IMR-90 (cell line): ENCODE data around the gene VEGFC. TPM values are rescaled to one million over a fixed set of nuclear protein-coding genes. Genes with fewer than 3 reads are reported as not detected.

Source experiments
- ATAC-seq: fragments of 200-7000 bp; cut with Tn5 transposase; 2 replicates; pipeline ENCODE4 v1.9.1; 2020; ENCODE audit warnings: low read depth, mild to moderate bottlenecking, moderate library complexity
- BruUV-seq: library from RNA; stranded (reverse); fragments of 400-500 nt; replicated peaks from 2 replicates; lab custom pipeline; 2021; lab: Mats Ljungman, UMichigan
- CTCF ChIA-PET: fragments of 300-600 bp; formaldehyde crosslinking; extraction: SDS; loops from one replicate; lab custom pipeline; 2021; ENCODE audit warnings: antibody characterized with exemption; lab: Yijun Ruan, JAX
- POLR2A ChIA-PET: fragments of 300-600 bp; sonication (Branson Sonifier 250); formaldehyde crosslinking; loops from one replicate; lab custom pipeline; 2022; ENCODE audit warnings: antibody characterized with exemption; ENCODE audit not compliant: unreplicated experiment; lab: Charles Lee
- DNase-seq: peaks from one replicate; pipeline ENCODE4 v3.0.0; 2013
- H2AFZ ChIP-seq: replicated peaks from 2 replicates; pipeline ENCODE3; 2013; ENCODE audit warnings: low read length, mild to moderate bottlenecking; ENCODE audit not compliant: poor library complexity
- H2AK5ac ChIP-seq: 2 replicates; pipeline ENCODE4 v1.6.1; 2013; ENCODE audit warnings: low read depth, low read length, inconsistent platforms
- H2AK9ac ChIP-seq: replicated peaks from 2 replicates; pipeline ENCODE3; 2013; ENCODE audit warnings: mild to moderate bottlenecking, low read depth, low read length, moderate library complexity; ENCODE audit not compliant: poor library complexity
- H2BK120ac ChIP-seq: 2 replicates; pipeline ENCODE4 v1.6.1; 2013; ENCODE audit warnings: low read depth, low read length, inconsistent platforms
- H2BK15ac ChIP-seq: 3 replicates; pipeline ENCODE4 v1.6.1; 2013; ENCODE audit warnings: low read depth, low read length, inconsistent platforms
- H2BK20ac ChIP-seq: 2 replicates; pipeline ENCODE4 v1.6.1; 2013; ENCODE audit warnings: low read depth, mild to moderate bottlenecking, inconsistent platforms, low read length, moderate library complexity
- H2BK5ac ChIP-seq: 2 replicates; pipeline ENCODE4 v1.6.1; 2013; ENCODE audit warnings: mild to moderate bottlenecking, low read depth, low read length, inconsistent platforms; ENCODE audit not compliant: poor library complexity, severe bottlenecking
- H3K14ac ChIP-seq: replicated peaks from 2 replicates; pipeline ENCODE4 v1.6.1; 2013; ENCODE audit warnings: low read depth, low read length, inconsistent platforms
- H3K18ac ChIP-seq: 2 replicates; pipeline ENCODE4 v1.6.1; 2013; ENCODE audit warnings: low read depth, low read length, control low read depth
- H3K23ac ChIP-seq: 2 replicates; pipeline ENCODE4 v1.6.1; 2013; ENCODE audit warnings: low read depth, low read length, inconsistent platforms
- H3K27ac ChIP-seq: 2 replicates; pipeline ENCODE4 v1.5.1; 2013; ENCODE audit warnings: mild to moderate bottlenecking, control low read depth, low read length; ENCODE audit not compliant: insufficient read depth
- H3K27me3 ChIP-seq: 2 replicates; pipeline ENCODE4 v1.6.1; 2013; ENCODE audit warnings: low read length; ENCODE audit not compliant: control insufficient read depth, insufficient read depth
- H3K36me3 ChIP-seq: 2 replicates; pipeline ENCODE4 v1.6.1; 2013; ENCODE audit warnings: low read length, mixed read lengths; ENCODE audit not compliant: control insufficient read depth, insufficient read depth
- H3K4ac ChIP-seq: 2 replicates; pipeline ENCODE4 v1.6.1; 2013; ENCODE audit warnings: low read depth, low read length, inconsistent platforms
- H3K4me1 ChIP-seq: 2 replicates; pipeline ENCODE4 v1.6.1; 2013; ENCODE audit warnings: low read length, mixed read lengths; ENCODE audit not compliant: control insufficient read depth, insufficient read depth
- H3K4me2 ChIP-seq: 2 replicates; pipeline ENCODE4 v1.6.1; 2013; ENCODE audit warnings: low read depth, mild to moderate bottlenecking, control low read depth, low read length, moderate library complexity
- H3K4me3 ChIP-seq: 2 replicates; pipeline ENCODE4 v1.5.1; 2013; ENCODE audit warnings: low read depth, mild to moderate bottlenecking, control low read depth, low read length, moderate library complexity; ENCODE audit not compliant: insufficient read depth
- H3K56ac ChIP-seq: 2 replicates; pipeline ENCODE4 v1.6.1; 2013; ENCODE audit warnings: low read length, inconsistent platforms; ENCODE audit not compliant: insufficient read depth; ENCODE audit errors: extremely low read depth
- H3K79me1 ChIP-seq, 2 experiments: 2 replicates each; pipeline ENCODE4 v1.6.1; 2013; ENCODE audit warnings: low read length in 2 of 2, inconsistent platforms in 1 of 2, low read depth in 1 of 2
- H3K9ac ChIP-seq: 2 replicates; pipeline ENCODE4 v1.6.1; 2013; ENCODE audit warnings: low read depth, low read length, control low read depth
- H3K9me1 ChIP-seq: 2 replicates; pipeline ENCODE4 v1.6.1; 2013; ENCODE audit warnings: low read length, inconsistent platforms; ENCODE audit not compliant: insufficient read depth
- H3K9me3 ChIP-seq: 2 replicates; pipeline ENCODE4 v1.6.1; 2013; ENCODE audit warnings: low read length; ENCODE audit not compliant: control insufficient read depth, insufficient read depth
- H4K20me1 ChIP-seq: 2 replicates; pipeline ENCODE4 v1.6.1; 2013; ENCODE audit warnings: low read length, inconsistent platforms; ENCODE audit not compliant: insufficient read depth
- H4K5ac ChIP-seq: 2 replicates; pipeline ENCODE4 v1.6.1; 2013; ENCODE audit warnings: mild to moderate bottlenecking, low read depth, low read length, control low read depth
- H4K8ac ChIP-seq, 2 experiments: 2 replicates each; pipeline ENCODE4 v1.6.1; 2013; ENCODE audit warnings: low read depth in 2 of 2, low read length in 2 of 2, control low read depth in 1 of 2, inconsistent platforms in 1 of 2
- H4K91ac ChIP-seq: 2 replicates; pipeline ENCODE4 v1.6.1; 2013; ENCODE audit warnings: low read depth, low read length, inconsistent platforms; ENCODE audit not compliant: insufficient read depth
- BHLHE40 ChIP-seq: fragments of 150-350 bp; IDR thresholded peaks from 2 replicates; pipeline ENCODE4 v1.6.1; 2016; ENCODE audit warnings: mild to moderate bottlenecking, low read depth, low read length
- CHD1 ChIP-seq: IDR thresholded peaks from 2 replicates; pipeline ENCODE4 v1.6.1; 2012; ENCODE audit warnings: low read depth, low read length, improper control_type of control experiment
- POLR2A ChIP-seq: IDR thresholded peaks from 2 replicates; pipeline ENCODE4 v1.6.1; 2012; ENCODE audit warnings: mild to moderate bottlenecking, low read depth, low read length
- WGBS, 2 experiments: methylation state at CpG; one replicate each; pipeline versions ENCODE4 v1.1.5 to v1.1.7; 2013; ENCODE audit warnings: missing lambda C conversion rate in 2 of 2; ENCODE audit not compliant: insufficient read length in 1 of 2; ENCODE audit errors: extremely low coverage in 2 of 2; 5-methylcytosine and 5-hydroxymethylcytosine counted together
- dilution Hi-C: fragments of 300-500 bp; cut with HindIII; formaldehyde crosslinking; loops from one replicate; pipeline ENCODE4 v1.14.3; 2018; ENCODE audit warnings: low sequenced_read_pairs; ENCODE audit not compliant: unreplicated experiment
- in situ Hi-C: fragments of 300-500 bp; cut with MboI; formaldehyde crosslinking; loops from 3 replicates; pipeline ENCODE4 v1.14.3; 2019; ENCODE audit warnings: low sequenced_read_pairs, inconsistent platforms, mixed read lengths
- intact Hi-C: fragments of 100-400 bp; cut with micrococcal nuclease; formaldehyde crosslinking; loops from 2 replicates; pipeline ENCODE4 v1.10.0; 2022
- polyA plus RNA-seq, 3 experiments: library from polyadenylated mRNA; depleted of rRNA; stranded (reverse); fragments of >200 nt; gene quantifications; 2 replicates each; pipeline ENCODE4 v1.2.3, GENCODE V29; 2012; ENCODE audit warnings: low replicate concordance in 1 of 3
- total RNA-seq: library from RNA; depleted of rRNA; stranded (reverse); fragments of >200 nt; gene quantifications from 2 replicates; pipeline ENCODE4 v1.2.3, GENCODE V29; 2012

VEGFC gene
- total and polyA plus RNA-seq, 2 of the 4 experiments (the other 2 are of a cell fraction), result 22.9 to 49.7 TPM

GRCh38 chr4:176791591-176792325 is 964 bp downstream of the VEGFC start:
- POLR2A ChIA-PET, result interaction anchor here (0.6 to 0.7 kb wide), 3 partner anchors 9 to 111 kb away, joined by 3 to 4 read pairs (median 3); no protein-coding TSS in a partner anchor
- WGBS, 2 experiments, result 0% methylated on average over 21 of the region's 45 CpGs; no CpG with 5 or more reads in 1 of the 2 experiments

More at GRCh38 chr4:176791591-176792325, 964 bp downstream of the VEGFC start:
- H3K4me1 ChIP-seq, result peaks cover 18% of the 10 kb centered on the region
- H3K9me3 ChIP-seq, result no peaks in the 10 kb centered on the region
- peak overlapping the region; percentile 93 for H2BK120ac ChIP-seq
- CTCF ChIA-PET, result interaction anchor here (0.7 to 1.5 kb wide), 4 partner anchors 9 to 451 kb away, joined by 3 to 11 read pairs (median 3); no protein-coding TSS in a partner anchor
- H3K56ac ChIP-seq, result peak overlapping the region; percentile 97
- peak overlapping the region; percentile 49; the same call in 2 of the 3 replicates for H2BK15ac ChIP-seq
- H3K27me3 ChIP-seq, result no peaks in the 10 kb centered on the region
- in situ Hi-C loops, result loop anchor here (10.0 to 25.0 kb wide), 4 partner anchors 223 to 546 kb away; no protein-coding TSS in a partner anchor
- H2AFZ ChIP-seq, result peak overlapping the region; percentile 83
- peak overlapping the region; percentile 93 for H3K4me2 ChIP-seq
- peak overlapping the region; percentile 26 to 87 for H4K8ac ChIP-seq
- H3K14ac ChIP-seq, result peak overlapping the region; percentile 98
- peak overlapping the region; percentile 97 for H3K27ac ChIP-seq
- H3K4ac ChIP-seq, result peak overlapping the region; percentile 90
- H3K9me1 ChIP-seq, result no peaks in the 10 kb centered on the region
- H3K23ac ChIP-seq, result peak overlapping the region; percentile 97
- ATAC-seq (peak; percentile 19; the same call in 1 of the 2 replicates), DNase-seq (peak; percentile 54)
- H4K91ac ChIP-seq, result peak overlapping the region; percentile 93
- no peak for TF ChIP-seq BHLHE40
- TF ChIP-seq CHD1, result 0 out of 2 replicates have a peak, but pooled peaks have one; percentile 23
- TF ChIP-seq POLR2A, result peak; percentile 33; the same call in 1 of the 2 replicates
- intact Hi-C loops, result loop anchor here (2.0 to 10.0 kb wide), 10 partner anchors 64 to 543 kb away; no protein-coding TSS in a partner anchor
- H2AK9ac ChIP-seq, result peak overlapping the region; percentile 86
- dilution Hi-C loops, result no loop called here
- H4K20me1 ChIP-seq, result peaks cover 17% of the 10 kb centered on the region; the same call in 1 of the 2 replicates
- peak overlapping the region; percentile 96 for H3K4me3 ChIP-seq
- H2BK5ac ChIP-seq, result peak overlapping the region; percentile 89
- peak overlapping the region; percentile 80 for H2BK20ac ChIP-seq
- H3K79me1 ChIP-seq, result peaks cover 0 to 17% of the 10 kb centered on the region in 2 experiments; a peak in 3 of 4 replicates
- TSS peak; percentile 30 for BruUV-seq
- peak overlapping the region; percentile 99 for H3K9ac ChIP-seq
- H3K18ac ChIP-seq, result peak overlapping the region; percentile 98
- peak overlapping the region; percentile 54; the same call in 1 of the 2 replicates for H2AK5ac ChIP-seq
- H4K5ac ChIP-seq, result peak overlapping the region; percentile 88
- no peaks in the 10 kb centered on the region for H3K36me3 ChIP-seq
